GM19025 (cell line): ENCODE data around the gene MED14.
"Not testable (repeated sequence)": the region's sequence is repeated elsewhere in the genome, so short reads cannot be mapped to it uniquely, and the experiment has no call there.

Experiments
- ATAC-seq: cut with Tn5 transposase; IDR thresholded peaks from one replicate; pipeline ENCODE4 v1.9.1; 2021; ENCODE audit warnings: mild to moderate bottlenecking, low read depth, moderate library complexity; ENCODE audit not compliant: unreplicated experiment

Gene MED14

GRCh38 chrX:40732499-40732898 is 2.8 kb downstream of the MED14 start:
- ATAC-seq: not testable (repeated sequence)

GRCh38 chrX:40729598-40730584 is 5.5 kb downstream of the MED14 start:
- ATAC-seq: no peak

- ATAC-seq: no peak
Observed at GRCh38 chrX:40727581-40728252, 7.6 kb downstream of the MED14 start.

GRCh38 chrX:40727093-40727492 is 8.2 kb downstream of the MED14 start:
- no peak for ATAC-seq

DNA sequence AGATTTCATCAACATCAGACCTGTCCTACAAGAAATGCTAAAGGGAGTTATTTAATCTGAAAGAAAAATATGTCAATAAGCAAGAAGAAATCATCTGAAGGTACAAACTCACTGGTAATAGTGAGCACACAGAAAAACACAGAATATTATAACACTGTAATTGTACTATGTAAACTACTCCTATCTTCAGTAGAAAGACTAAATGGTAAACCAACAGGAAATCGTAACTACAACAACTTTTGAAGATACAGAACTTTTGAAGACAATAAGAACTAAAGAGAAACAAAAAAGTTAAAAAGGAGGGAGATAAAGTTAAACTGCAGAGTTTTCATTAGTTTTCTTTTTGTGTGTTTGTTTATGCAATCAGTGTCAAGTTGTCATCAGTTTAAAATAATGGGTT is 12.4 kb downstream of the MED14 start:
- no peak for ATAC-seq

DNA sequence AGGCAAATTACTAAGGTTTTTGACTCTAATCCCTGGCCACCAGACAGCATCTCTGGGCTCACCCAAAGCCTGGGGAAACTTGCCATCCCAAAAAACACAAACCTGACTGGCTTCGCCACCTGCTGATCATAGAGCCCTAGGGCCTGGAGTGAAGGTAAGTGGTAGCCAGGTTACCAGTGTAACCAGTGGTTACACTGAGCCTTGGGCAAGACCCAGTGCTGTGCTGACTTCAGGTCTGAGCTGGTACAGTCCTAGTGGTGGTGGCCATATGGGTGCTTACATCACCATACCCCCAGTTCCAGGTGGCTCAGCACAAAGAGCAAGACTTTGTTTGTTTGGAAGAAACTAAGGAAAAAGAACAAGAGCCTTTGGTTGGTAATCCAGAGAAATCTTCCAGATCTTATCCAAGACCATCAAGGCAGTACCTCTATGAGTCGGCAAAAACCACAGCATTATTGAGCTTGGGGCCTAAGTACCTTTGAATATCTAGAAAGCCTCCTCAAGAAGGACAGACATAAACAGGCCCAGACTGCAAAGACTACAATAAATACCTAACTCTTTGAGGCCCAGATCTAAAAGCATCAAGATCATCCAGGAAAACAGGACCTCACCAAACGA is 13.7 kb downstream of the MED14 start:
- ATAC-seq: no peak

GRCh38 chrX:40720792-40721191 is 14.6 kb downstream of the MED14 start:
- no peak for ATAC-seq

- no peak for ATAC-seq
Observed at GRCh38 chrX:40720339-40720738, 15.0 kb downstream of the MED14 start.

DNA sequence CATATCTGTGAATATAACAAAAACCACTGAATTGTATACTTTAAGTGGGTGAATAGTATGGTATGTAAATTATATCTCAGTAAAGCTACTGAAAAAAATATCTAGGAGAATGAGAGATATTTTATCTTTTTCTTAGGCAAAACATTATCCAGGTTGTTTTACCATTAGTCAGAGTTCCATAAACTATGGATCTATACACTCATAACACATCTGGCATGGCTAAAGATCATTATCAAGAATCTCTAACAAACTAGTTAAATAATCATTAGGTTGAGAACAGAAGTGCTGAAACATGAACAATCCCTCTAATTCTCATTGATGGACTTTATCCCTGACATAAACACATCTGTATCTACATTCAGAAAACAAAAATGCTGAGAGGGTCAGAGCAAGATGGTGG is 15.6 kb downstream of the MED14 start:
- no peak for ATAC-seq

DNA sequence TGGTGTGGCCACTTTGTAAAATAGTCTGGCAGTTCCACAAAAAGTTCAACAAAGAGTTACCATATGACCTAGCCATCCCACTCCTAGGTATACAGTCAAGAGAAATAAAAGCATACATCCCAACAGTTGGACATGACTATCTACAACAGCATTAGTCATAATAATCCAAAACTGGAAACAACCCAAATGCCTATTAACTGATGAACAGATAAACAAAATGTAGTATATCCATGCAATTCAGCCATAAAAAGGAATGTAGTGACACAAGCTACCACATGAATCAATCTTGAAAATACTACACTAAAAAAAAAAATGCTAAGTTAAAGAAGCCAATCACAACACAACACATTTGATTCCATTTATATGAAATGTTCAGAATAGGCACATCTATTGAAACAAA is 16.1 kb downstream of the MED14 start:
- ATAC-seq: no peak

DNA sequence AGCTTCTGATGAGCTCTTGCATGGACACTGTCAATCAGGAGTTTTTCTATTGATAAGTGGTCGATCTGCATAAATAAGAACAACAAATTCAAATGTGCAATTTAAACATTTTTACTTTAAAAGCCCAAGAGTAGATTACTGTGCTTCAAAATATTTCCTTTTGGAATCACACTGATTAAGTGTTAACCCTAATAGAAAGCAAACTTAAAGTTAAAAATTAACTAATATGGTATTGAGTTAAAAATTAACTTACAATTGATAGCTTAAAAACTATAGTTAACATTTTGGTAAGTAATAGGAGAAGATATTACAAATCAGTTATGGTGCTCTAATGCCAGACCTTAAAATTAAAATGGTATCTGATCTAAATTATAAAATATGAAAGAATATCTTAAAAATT is 25.9 kb downstream of the MED14 start:
- ATAC-seq: no peak

DNA sequence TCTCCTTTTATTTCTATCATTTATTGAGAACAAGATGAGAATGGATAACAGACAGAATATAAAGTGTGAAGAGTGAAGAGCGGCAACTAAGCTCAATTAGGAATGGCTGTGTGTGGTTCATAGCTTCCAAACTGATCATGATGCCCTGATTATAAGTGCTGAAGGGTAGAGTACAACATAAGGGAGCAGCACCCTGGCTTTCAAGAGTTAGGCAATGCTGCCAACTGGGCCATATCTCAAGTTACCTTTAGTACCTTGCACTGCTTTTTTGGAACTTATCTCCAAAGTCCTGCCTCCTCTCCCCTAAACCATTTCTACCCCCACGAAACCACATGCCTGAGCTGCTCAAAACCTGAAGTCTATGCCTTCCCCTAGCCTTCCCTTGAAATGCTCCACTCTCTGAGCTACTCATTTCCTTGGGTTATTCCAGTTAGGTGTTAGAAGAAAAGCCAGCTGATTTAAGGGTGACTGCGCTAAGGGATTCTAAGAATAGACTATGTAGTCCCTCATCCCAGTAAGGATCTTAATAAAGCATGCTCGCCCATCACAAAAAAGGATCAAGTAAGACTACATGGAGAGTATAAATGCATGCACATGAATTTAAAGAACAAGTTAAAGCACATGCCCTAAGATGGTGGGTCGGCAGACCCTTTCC is 29.6 kb downstream of the MED14 start:
- ATAC-seq: no peak

DNA sequence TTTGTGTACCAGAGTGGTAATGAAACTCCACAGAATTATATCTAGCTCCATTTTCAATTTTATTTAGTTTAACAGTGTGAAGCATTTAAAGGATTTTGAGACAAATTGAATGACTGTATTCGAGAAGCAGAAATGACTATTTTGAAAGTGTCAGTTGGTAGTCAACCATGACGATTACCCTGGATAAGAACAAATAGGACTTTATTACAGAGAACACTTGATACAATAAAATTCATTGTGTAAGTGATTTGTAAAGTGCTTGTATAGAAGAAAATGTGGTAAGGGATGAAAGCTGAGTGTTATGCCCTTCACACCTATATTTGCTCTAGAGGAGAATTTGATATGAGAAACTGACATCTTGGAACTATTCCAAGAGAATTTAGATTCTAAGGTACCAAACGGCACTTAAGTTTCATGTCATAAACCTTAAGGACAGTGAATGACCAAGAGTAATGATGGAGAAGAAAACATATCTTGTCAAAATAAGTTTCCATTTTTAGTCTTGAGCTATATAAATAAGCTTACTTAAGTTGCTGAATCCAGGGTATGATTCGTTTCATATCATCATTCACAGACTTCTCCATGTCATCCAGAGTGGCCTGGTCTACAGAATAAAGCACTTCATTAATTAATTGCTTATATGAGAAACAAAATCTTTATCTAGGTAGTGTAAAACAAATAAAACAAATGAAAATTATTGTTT is 34.6 kb downstream of the MED14 start:
- no peak for ATAC-seq

GRCh38 chrX:40698851-40699250 is 36.5 kb downstream of the MED14 start:
- ATAC-seq: no peak

- no peak for ATAC-seq
Observed at GRCh38 chrX:40694802-40695201, 40.5 kb downstream of the MED14 start.

GRCh38 chrX:40688929-40689328 is 46.4 kb downstream of the MED14 start:
- no peak for ATAC-seq

DNA sequence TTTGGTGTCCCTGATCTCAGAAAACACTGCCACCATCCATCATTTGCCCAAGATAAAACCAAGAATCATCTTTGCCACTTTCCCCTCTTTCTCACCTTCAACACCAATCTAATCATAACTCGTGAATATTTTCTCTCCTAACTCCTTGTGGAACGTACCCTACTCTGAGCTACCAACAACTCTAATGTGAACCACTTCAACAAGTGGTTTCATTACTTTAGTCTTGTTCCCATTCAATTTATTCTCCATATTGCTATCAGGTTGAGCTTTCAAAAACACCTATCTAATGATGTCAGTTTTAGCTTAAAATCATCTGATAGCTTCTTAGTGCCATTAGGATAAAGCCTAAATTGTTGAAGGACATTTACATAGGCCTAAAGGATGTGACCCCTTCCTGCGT is 48.2 kb downstream of the MED14 start:
- no peak for ATAC-seq

- no peak for ATAC-seq
Observed at GRCh38 chrX:40685362-40685918, 49.9 kb downstream of the MED14 start.

DNA sequence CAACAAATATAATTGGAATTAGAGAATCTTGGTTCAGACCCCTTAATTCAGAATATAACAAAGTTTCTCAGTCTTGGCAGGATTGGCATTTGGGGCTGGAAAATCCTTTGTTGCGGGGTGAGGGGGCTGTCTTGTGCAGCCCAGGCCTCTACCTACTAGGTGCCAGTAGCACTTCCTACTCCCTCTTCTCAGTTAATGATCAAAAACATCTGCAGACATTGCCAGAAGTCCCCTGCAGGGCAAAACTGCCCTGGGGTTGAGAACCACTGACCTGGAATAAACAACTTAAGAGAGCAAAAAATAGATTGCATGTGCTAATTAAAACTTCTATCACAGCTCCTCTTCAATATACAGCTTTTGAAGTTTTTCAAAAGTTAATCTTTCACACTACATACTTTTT is 51.2 kb downstream of the MED14 start:
- no peak for ATAC-seq

- no peak for ATAC-seq
Observed at GRCh38 chrX:40683245-40683644, 52.1 kb downstream of the MED14 start.
